GM12873 (cell line): ENCODE measurements around the gene FRA10AC1.

ENCODE experiments used
- CTCF ChIP-seq: IDR thresholded peaks from 2 replicates; pipeline ENCODE4 v1.5.1; 2012; ENCODE audit warnings: low read depth, mild to moderate bottlenecking, moderate library complexity, low read length, control low read depth; ENCODE audit not compliant: insufficient read depth; ENCODE audit errors: missing control alignments

Gene FRA10AC1

GRCh38 chr10:93678805-93679587 is 23.4 kb downstream of the FRA10AC1 start:
- TF ChIP-seq CTCF = no peak

GRCh38 chr10:93678386-93678785 is 24.0 kb downstream of the FRA10AC1 start:
- no peak for TF ChIP-seq CTCF

GRCh38 chr10:93673791-93674190 is 28.6 kb downstream of the FRA10AC1 start:
- TF ChIP-seq CTCF = no peak

GRCh38 chr10:93672890-93673289 is 29.5 kb downstream of the FRA10AC1 start:
- no peak for TF ChIP-seq CTCF

GRCh38 chr10:93672022-93672678 is 30.2 kb downstream of the FRA10AC1 start:
- no peak for TF ChIP-seq CTCF

- TF ChIP-seq CTCF = no peak
These were observed 31.4 kb downstream of the FRA10AC1 start for GRCh38 chr10:93671042-93671441.

- TF ChIP-seq CTCF = no peak
These were observed 32.0 kb downstream of the FRA10AC1 start for GRCh38 chr10:93670372-93670771.
